ENCODE measurements around the gene PKM. TPM values are rescaled to one million over a fixed set of nuclear protein-coding genes. Genes with fewer than 3 reads are reported as not detected.
"Not testable (repeated sequence)": the region's sequence is repeated elsewhere in the genome, so short reads cannot be mapped to it uniquely, and the experiment has no call there.

The PKM gene
- total and polyA plus RNA-seq, 2 donors (not counting 1 experiment from before 2014, with no cell fraction given), result 1,892 to 2,521 TPM

- Histone ChIP-seq H3K79me2 (ENCODE audit: control insufficient read depth, insufficient read depth, low read length) (no peaks in the 10 kb centered on the region), H3K4me2 (ENCODE audit: extremely low read depth, insufficient read depth, low read length) (no peak overlapping the region), H3K4me3 (replicated peaks in 1 of 4; ENCODE audit: control extremely low read depth in 1 of 4, insufficient read depth in 1 of 4, low read depth in 3 of 4, low read length in 4 of 4) (no peak overlapping the region), H3K9ac (ENCODE audit: insufficient read depth, low read length) (no peak overlapping the region), H3K9me3 (ENCODE audit: control insufficient read depth, insufficient read depth, low read depth, low read length) (no peaks in the 10 kb centered on the region), H3K36me3 (ENCODE audit: control insufficient read depth, insufficient read depth, low read length) (no peaks in the 10 kb centered on the region), H3K27ac (ENCODE audit: insufficient read depth, low read length) (no peak overlapping the region), H4K20me1 (ENCODE audit: control insufficient read depth, extremely low read depth, insufficient read depth, low read length) (no peaks in the 10 kb centered on the region), H3K4me1 (ENCODE audit: control insufficient read depth, extremely low read depth, insufficient read depth, low read length) (no peaks in the 10 kb centered on the region), H3K27me3 (ENCODE audit: control insufficient read depth, insufficient read depth, low read length) (peaks cover 7% of the 10 kb centered on the region), H2AFZ (ENCODE audit: low read length) (no peak overlapping the region)
- TF ChIP-seq CTCF (conservative IDR thresholded peaks at IDR 0.05 in 1 of 2, IDR thresholded peaks at IDR 0.05 in 1 of 2; ENCODE audit: low read depth in 1 of 2, low read length in 2 of 2), result no peak
- TF ChIP-seq EZH2 (IDR thresholded peaks at IDR 0.05; ENCODE audit: low read length, missing control alignments), result no peak
- no peak for DNase-seq (ENCODE audit: low read depth in 2 of 2)
These were observed 58.2 kb downstream of the PKM start for GRCh38 chr15:72172796-72173195.

GRCh38 chr15:72171978-72172377 is 59.0 kb downstream of the PKM start:
- not testable (repeated sequence) for H3K9ac ChIP-seq (ENCODE audit: insufficient read depth, low read length); H3K4me3 ChIP-seq (replicated peaks in 1 of 4; ENCODE audit: control extremely low read depth in 1 of 4, insufficient read depth in 1 of 4, low read depth in 3 of 4, low read length in 4 of 4); H3K27me3 ChIP-seq (ENCODE audit: control insufficient read depth, insufficient read depth, low read length); H4K20me1 ChIP-seq (ENCODE audit: control insufficient read depth, extremely low read depth, insufficient read depth, low read length); H3K79me2 ChIP-seq (ENCODE audit: control insufficient read depth, insufficient read depth, low read length); DNase-seq (ENCODE audit: low read depth in 2 of 2); H3K27ac ChIP-seq (ENCODE audit: insufficient read depth, low read length); H3K9me3 ChIP-seq (ENCODE audit: control insufficient read depth, insufficient read depth, low read depth, low read length); H2AFZ ChIP-seq (ENCODE audit: low read length); H3K4me1 ChIP-seq (ENCODE audit: control insufficient read depth, extremely low read depth, insufficient read depth, low read length); H3K4me2 ChIP-seq (ENCODE audit: extremely low read depth, insufficient read depth, low read length); H3K36me3 ChIP-seq (ENCODE audit: control insufficient read depth, insufficient read depth, low read length)

- no peak overlapping the region for H2AFZ ChIP-seq (ENCODE audit: low read length)
- H3K4me3 ChIP-seq (replicated peaks in 1 of 4; ENCODE audit: control extremely low read depth in 1 of 4, insufficient read depth in 1 of 4, low read depth in 3 of 4, low read length in 4 of 4), result no peak overlapping the region
- no peaks in the 10 kb centered on the region for H3K36me3 ChIP-seq (ENCODE audit: control insufficient read depth, insufficient read depth, low read length)
- no peaks in the 10 kb centered on the region for H4K20me1 ChIP-seq (ENCODE audit: control insufficient read depth, extremely low read depth, insufficient read depth, low read length)
- no peak overlapping the region for H3K9ac ChIP-seq (ENCODE audit: insufficient read depth, low read length)
- no peak overlapping the region for H3K4me2 ChIP-seq (ENCODE audit: extremely low read depth, insufficient read depth, low read length)
- no peaks in the 10 kb centered on the region for H3K79me2 ChIP-seq (ENCODE audit: control insufficient read depth, insufficient read depth, low read length)
- H3K4me1 ChIP-seq (ENCODE audit: control insufficient read depth, extremely low read depth, insufficient read depth, low read length), result no peaks in the 10 kb centered on the region
- no peak overlapping the region for H3K27ac ChIP-seq (ENCODE audit: insufficient read depth, low read length)
- TF ChIP-seq EZH2 (IDR thresholded peaks at IDR 0.05; ENCODE audit: low read length, missing control alignments), result no peak
- peaks cover 7% of the 10 kb centered on the region for H3K27me3 ChIP-seq (ENCODE audit: control insufficient read depth, insufficient read depth, low read length)
- DNase-seq (ENCODE audit: low read depth in 2 of 2), result no peak
- no peaks in the 10 kb centered on the region for H3K9me3 ChIP-seq (ENCODE audit: control insufficient read depth, insufficient read depth, low read depth, low read length)
These were observed 60.3 kb downstream of the PKM start for GRCh38 chr15:72170691-72171090.

GRCh38 chr15:72169921-72170611 is 60.9 kb downstream of the PKM start:
- H3K4me2 ChIP-seq (ENCODE audit: extremely low read depth, insufficient read depth, low read length), result no peak overlapping the region
- H2AFZ ChIP-seq (ENCODE audit: low read length), result no peak overlapping the region
- peaks cover 3% of the 10 kb centered on the region for H3K27me3 ChIP-seq (ENCODE audit: control insufficient read depth, insufficient read depth, low read length)
- H4K20me1 ChIP-seq (ENCODE audit: control insufficient read depth, extremely low read depth, insufficient read depth, low read length), result no peaks in the 10 kb centered on the region
- H3K79me2 ChIP-seq (ENCODE audit: control insufficient read depth, insufficient read depth, low read length), result no peaks in the 10 kb centered on the region
- no peaks in the 10 kb centered on the region for H3K4me1 ChIP-seq (ENCODE audit: control insufficient read depth, extremely low read depth, insufficient read depth, low read length)
- no peaks in the 10 kb centered on the region for H3K36me3 ChIP-seq (ENCODE audit: control insufficient read depth, insufficient read depth, low read length)
- H3K9ac ChIP-seq (ENCODE audit: insufficient read depth, low read length), result no peak overlapping the region
- H3K27ac ChIP-seq (ENCODE audit: insufficient read depth, low read length), result no peak overlapping the region
- H3K4me3 ChIP-seq (replicated peaks in 1 of 4; ENCODE audit: control extremely low read depth in 1 of 4, insufficient read depth in 1 of 4, low read depth in 3 of 4, low read length in 4 of 4), result no peak overlapping the region
- no peak for DNase-seq (ENCODE audit: low read depth in 2 of 2)
- H3K9me3 ChIP-seq (ENCODE audit: control insufficient read depth, insufficient read depth, low read depth, low read length), result no peaks in the 10 kb centered on the region
- TF ChIP-seq EZH2 (IDR thresholded peaks at IDR 0.05; ENCODE audit: low read length, missing control alignments), result no peak
